Upper lobe of left lung (tissue), 4 donors: ENCODE results near the gene SERPINB10.
"Not testable (repeated sequence)": the region's sequence is repeated elsewhere in the genome, so short reads cannot be mapped to it uniquely, and the experiment has no call there.

Experiments used
- POLR2A ChIP-seq, 4 donors: fragments of 450-650 bp; IDR thresholded peaks; one replicate each; pipeline ENCODE4 v1.5.1; 2016 to 2017; ENCODE audit warnings: antibody characterized with exemption in 4 of 4, mild to moderate bottlenecking in 2 of 4
- TF ChIP-seq, protein P1 (sequence below), 6 experiments: fragments of 450-650 bp in 4 of 6; fragments of 200-600 bp in 2 of 6; sonication (generic) in 2 of 6; IDR thresholded peaks; one replicate each; pipeline ENCODE4 v1.5.1; 2016 to 2019; ENCODE audit warnings: antibody characterized with exemption in 6 of 6

GRCh38 chr18:63929369-63929768 is 21.6 kb downstream of the SERPINB10 start:
- TF ChIP-seq, protein P1, sequence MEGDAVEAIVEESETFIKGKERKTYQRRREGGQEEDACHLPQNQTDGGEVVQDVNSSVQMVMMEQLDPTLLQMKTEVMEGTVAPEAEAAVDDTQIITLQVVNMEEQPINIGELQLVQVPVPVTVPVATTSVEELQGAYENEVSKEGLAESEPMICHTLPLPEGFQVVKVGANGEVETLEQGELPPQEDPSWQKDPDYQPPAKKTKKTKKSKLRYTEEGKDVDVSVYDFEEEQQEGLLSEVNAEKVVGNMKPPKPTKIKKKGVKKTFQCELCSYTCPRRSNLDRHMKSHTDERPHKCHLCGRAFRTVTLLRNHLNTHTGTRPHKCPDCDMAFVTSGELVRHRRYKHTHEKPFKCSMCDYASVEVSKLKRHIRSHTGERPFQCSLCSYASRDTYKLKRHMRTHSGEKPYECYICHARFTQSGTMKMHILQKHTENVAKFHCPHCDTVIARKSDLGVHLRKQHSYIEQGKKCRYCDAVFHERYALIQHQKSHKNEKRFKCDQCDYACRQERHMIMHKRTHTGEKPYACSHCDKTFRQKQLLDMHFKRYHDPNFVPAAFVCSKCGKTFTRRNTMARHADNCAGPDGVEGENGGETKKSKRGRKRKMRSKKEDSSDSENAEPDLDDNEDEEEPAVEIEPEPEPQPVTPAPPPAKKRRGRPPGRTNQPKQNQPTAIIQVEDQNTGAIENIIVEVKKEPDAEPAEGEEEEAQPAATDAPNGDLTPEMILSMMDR (IDR thresholded peaks at IDR 0.05) = not testable (repeated sequence)
- not testable (repeated sequence) for TF ChIP-seq POLR2A (IDR thresholded peaks at IDR 0.05)
